Measurements from ENCODE around the gene MT2A.
A peak's percentile ranks its signal among the peaks of the same experiment; 100 is the strongest.
"Not testable (repeated sequence)": the region's sequence is repeated elsewhere in the genome, so short reads cannot be mapped to it uniquely, and the experiment has no call there.

The MT2A gene

GRCh38 chr16:56601325-56601724 is 7.1 kb upstream of the MT2A start:
- no peak for DNase-seq

GRCh38 chr16:56603589-56603988 is 4.8 kb upstream of the MT2A start:
- DNase-seq = no peak

GRCh38 chr16:56604966-56605365 is 3.4 kb upstream of the MT2A start:
- no peak for DNase-seq

- DNase-seq = no peak
Measured at GRCh38 chr16:56605475-56605874, 2.9 kb upstream of the MT2A start.

GRCh38 chr16:56606071-56606475 is 2.3 kb upstream of the MT2A start:
- DNase-seq = no peak

GRCh38 chr16:56606476-56607108 is 1.8 kb upstream of the MT2A start:
- DNase-seq = no peak

GRCh38 chr16:56607109-56607618 is 1.2 kb upstream of the MT2A start:
- no peak for DNase-seq

- DNase-seq = no peak
Measured at GRCh38 chr16:56607675-56608042, 725 bp upstream of the MT2A start.

- DNase-seq = no peak
Measured at GRCh38 chr16:56608876-56609462, 585 bp downstream of the MT2A start.

- peak; percentile 81 for DNase-seq
Measured at GRCh38 chr16:56609463-56609921, 1.1 kb downstream of the MT2A start.

- DNase-seq = peak; percentile 76
Measured at GRCh38 chr16:56610017-56610608, 1.7 kb downstream of the MT2A start.

- no peak for DNase-seq
Measured at GRCh38 chr16:56610609-56611111, 2.3 kb downstream of the MT2A start.

- DNase-seq = no peak
Measured at GRCh38 chr16:56611281-56611833, 3.0 kb downstream of the MT2A start.

- no peak for DNase-seq
Measured at GRCh38 chr16:56613706-56614105, 5.3 kb downstream of the MT2A start.

- DNase-seq = no peak
Measured at GRCh38 chr16:56614549-56614991, 6.2 kb downstream of the MT2A start.

- DNase-seq = no peak
Measured at GRCh38 chr16:56615353-56615752, 7.0 kb downstream of the MT2A start.

GRCh38 chr16:56616608-56617211 is 8.3 kb downstream of the MT2A start:
- DNase-seq = no peak

- DNase-seq = peak; percentile 45
Measured at GRCh38 chr16:56617212-56618085, 9.1 kb downstream of the MT2A start.

- DNase-seq = no peak
Measured at GRCh38 chr16:56618138-56618537, 9.8 kb downstream of the MT2A start.

- no peak for DNase-seq
Measured at GRCh38 chr16:56620339-56620897, 12.0 kb downstream of the MT2A start.

GRCh38 chr16:56621665-56622445 is 13.5 kb downstream of the MT2A start:
- not testable (repeated sequence) for DNase-seq
